ENCODE measurements around the gene DIP2A. TPM values are rescaled to one million over a fixed set of nuclear protein-coding genes. Genes with fewer than 3 reads are reported as not detected.

The DIP2A gene
- total RNA-seq, 1 donor = 43.9 TPM

DNA sequence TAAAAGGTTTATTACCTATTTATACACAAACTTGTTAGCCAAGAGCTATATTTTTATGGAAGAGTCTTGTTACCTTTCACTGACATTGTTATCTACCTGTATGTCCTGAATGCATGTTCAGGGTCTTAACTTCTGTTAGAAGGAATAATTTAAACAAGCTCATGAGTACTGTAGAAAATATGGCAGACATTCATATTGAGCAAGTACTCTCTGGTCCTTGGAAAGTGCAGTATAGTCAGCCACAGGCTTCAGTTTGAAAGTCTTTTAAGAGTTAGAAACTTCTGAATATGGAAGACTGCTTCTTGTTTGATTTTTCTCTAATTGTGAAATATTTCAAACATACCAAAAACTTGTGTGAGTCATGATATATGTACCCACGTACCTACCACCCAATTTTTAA lies 16.6 kb downstream of the DIP2A start:
- Histone ChIP-seq H3K4me1 (ENCODE audit: insufficient read depth, low read length) (peaks cover 36% of the 10 kb centered on the region), H3K9me3 (ENCODE audit: low read depth, low read length) (no peaks in the 10 kb centered on the region), H3K27me3 (ENCODE audit: insufficient read depth, low read length) (no peaks in the 10 kb centered on the region)

DNA sequence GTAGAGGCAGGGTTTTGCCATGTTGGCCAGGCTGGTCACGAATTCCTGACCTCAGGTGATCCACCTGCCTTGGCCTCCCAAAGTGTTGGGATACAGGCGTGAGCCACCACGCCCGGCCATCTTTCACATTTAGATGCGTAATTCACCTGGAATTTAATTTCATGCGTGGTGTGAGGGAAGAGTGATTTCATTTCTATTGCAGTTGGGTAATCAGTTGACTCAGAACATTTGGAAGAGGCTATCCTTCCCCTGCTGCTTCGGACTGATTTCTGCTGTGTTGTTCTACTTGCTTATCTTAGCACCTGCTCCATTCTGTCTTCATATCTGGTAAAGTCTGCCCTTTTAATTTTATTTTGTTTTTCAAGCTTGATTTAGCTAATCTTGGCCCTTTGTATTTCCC lies 19.1 kb downstream of the DIP2A start:
- Histone ChIP-seq H3K27me3 (ENCODE audit: insufficient read depth, low read length) (no peaks in the 10 kb centered on the region), H3K4me1 (ENCODE audit: insufficient read depth, low read length) (peaks cover 20% of the 10 kb centered on the region), H3K9me3 (ENCODE audit: low read depth, low read length) (no peaks in the 10 kb centered on the region), H3K4me3 (ENCODE audit: low read length) (no peak overlapping the region)

More for the DNA sequence above, 16.6 kb downstream of the DIP2A start:
- no peak overlapping the region for H3K4me3 ChIP-seq (ENCODE audit: low read length)

DNA sequence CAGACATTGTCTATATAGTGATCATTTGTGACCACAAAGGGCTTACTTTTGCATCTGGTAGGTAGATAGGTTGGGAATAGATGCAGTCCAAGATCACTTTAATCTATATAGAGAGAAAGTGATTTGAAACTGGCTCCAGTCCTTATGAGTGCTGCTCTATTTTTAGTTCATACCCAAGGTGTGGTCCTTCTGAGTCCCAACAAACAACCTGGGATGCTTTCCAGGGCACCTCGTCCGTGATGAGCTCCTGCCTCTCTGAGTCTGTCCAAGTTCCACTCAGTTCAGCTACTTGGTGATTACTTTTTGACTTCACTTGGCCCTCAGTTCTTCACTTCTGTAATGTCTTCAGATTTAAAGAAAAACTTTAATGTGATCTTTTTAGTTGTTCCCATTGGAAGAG lies 20.2 kb downstream of the DIP2A start:
- no peaks in the 10 kb centered on the region for H3K27me3 ChIP-seq (ENCODE audit: insufficient read depth, low read length)
- no peaks in the 10 kb centered on the region for H3K9me3 ChIP-seq (ENCODE audit: low read depth, low read length)
- peaks cover 18% of the 10 kb centered on the region for H3K4me1 ChIP-seq (ENCODE audit: insufficient read depth, low read length)
- H3K4me3 ChIP-seq (ENCODE audit: low read length) = no peak overlapping the region

DNA sequence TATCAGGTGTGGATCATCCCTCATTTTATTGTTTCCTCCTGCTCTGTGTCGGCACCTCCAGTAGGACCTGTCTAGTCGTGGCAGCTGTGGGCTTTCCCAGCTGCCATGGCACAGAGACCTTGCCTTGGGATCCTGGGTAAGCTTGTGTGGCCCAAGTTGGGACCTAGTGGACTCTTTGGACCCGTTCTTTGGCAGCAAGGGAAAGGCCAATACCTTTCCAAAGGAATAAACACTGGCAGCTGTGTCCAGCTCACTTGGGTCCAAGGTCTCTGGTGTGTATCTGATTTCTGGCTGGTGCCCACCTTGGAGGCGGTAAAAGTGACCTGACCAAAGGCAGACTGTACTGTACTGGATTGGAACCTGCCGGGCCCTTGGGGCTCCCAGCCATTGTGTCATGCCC lies 21.8 kb downstream of the DIP2A start:
- Histone ChIP-seq H3K4me3 (ENCODE audit: low read length) (no peak overlapping the region), H3K4me1 (ENCODE audit: insufficient read depth, low read length) (peaks cover 9% of the 10 kb centered on the region)

DNA sequence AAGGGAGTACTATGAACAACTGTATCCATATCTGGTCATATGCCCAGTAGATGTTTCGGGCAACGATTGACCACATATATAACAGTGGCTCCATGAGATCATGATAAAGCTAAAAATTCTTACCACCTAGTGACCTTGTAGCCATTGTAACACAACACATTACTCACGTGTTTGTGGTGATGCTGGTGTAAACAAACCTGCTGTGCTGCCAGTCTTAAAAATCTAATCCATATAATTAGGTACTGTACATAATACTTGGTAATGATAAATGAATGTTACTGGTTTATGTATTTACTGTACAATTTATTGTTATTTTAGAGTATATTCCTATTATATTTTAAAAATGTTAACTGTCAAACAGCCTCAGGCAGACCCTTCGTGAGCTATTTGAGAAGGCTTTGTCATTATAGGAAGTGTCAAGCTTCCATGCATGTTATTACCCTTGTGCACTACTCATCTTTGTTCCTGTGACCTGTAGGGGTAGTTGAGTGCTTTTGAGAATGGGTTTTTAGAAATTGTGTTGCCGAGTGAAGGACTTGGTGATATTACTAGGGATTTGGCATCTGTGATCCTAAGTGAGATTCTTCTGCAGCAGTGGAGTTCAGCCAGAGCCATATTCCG lies 23.6 kb downstream of the DIP2A start:
- H3K9me3 ChIP-seq (ENCODE audit: low read depth, low read length) = no peaks in the 10 kb centered on the region
- no peak overlapping the region for H3K4me3 ChIP-seq (ENCODE audit: low read length)
- peaks cover 9% of the 10 kb centered on the region for H3K4me1 ChIP-seq (ENCODE audit: insufficient read depth, low read length)
- no peaks in the 10 kb centered on the region for H3K27me3 ChIP-seq (ENCODE audit: insufficient read depth, low read length)

More for the DNA sequence above, 21.8 kb downstream of the DIP2A start:
- Histone ChIP-seq H3K27me3 (ENCODE audit: insufficient read depth, low read length) (no peaks in the 10 kb centered on the region), H3K9me3 (ENCODE audit: low read depth, low read length) (no peaks in the 10 kb centered on the region)

DNA sequence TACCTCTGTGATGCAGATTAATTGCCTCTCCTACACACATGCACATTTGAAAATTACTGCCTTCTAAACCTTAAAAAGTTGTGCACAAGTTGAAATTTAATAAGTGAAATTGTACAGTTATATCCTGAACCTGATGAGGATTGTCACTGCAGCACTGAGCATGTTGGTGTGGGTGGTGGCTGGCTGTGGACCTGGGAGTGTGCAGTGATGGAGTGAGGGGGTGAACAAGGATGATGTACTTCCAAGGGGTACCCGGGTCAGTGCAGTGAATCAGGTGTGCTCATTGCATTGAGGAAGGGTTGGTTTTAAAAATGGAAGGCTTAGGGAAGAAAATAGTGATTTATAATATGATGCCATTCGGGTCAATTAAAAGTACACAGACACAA lies 24.1 kb downstream of the DIP2A start:
- peaks cover 9% of the 10 kb centered on the region for H3K4me1 ChIP-seq (ENCODE audit: insufficient read depth, low read length)
- H3K4me3 ChIP-seq (ENCODE audit: low read length) = no peak overlapping the region
- no peaks in the 10 kb centered on the region for H3K27me3 ChIP-seq (ENCODE audit: insufficient read depth, low read length)
- H3K9me3 ChIP-seq (ENCODE audit: low read depth, low read length) = no peaks in the 10 kb centered on the region

DNA sequence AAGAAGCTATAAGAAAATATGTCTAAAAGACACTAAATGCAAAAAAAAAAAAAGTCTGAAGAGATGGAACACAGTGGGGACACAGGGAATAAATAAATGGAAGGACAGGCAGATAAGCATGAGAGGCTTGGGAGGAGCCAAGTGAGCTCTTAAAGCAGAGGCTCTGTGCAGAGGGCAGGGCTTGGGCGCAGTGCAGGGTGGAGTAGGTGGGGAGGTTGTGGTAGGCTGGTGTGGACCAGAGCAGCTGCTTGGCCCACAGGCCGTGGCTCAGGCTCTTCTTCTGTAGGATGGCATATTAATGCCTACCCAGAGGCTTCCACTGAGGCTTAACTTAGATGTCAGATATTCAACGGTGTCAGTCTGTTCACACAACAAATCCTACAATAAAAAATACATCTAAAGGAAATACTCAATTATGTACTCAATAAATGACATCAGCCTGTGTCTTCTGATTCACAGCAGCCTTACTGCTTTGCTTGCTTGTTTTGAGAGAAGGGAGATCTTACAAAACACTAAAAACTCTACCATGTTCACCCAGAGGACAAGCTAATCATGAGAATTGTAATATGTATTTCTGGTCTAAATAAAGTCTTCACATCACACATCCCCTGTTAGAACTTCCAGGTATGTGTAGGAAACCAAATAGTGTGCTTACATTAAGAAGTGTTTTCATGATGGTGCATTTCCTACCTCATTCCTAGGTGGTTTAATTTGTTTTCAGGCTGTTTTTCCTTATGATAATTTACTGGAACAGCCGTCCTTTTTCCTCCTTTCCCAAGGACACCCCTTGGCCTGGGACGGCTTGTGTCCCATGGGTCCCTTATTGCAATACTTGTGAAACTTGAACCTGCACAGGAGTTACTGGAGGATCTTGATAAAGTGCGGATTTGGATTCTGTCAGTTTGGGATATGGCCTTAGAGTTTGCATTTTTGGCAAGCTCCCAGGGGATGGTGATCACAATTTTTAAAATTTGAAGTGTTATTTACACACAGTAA lies 24.9 kb downstream of the DIP2A start:
- peaks cover 9% of the 10 kb centered on the region for H3K4me1 ChIP-seq (ENCODE audit: insufficient read depth, low read length)
- no peaks in the 10 kb centered on the region for H3K9me3 ChIP-seq (ENCODE audit: low read depth, low read length)
- H3K27me3 ChIP-seq (ENCODE audit: insufficient read depth, low read length) = no peaks in the 10 kb centered on the region
- H3K4me3 ChIP-seq (ENCODE audit: low read length) = no peak overlapping the region

DNA sequence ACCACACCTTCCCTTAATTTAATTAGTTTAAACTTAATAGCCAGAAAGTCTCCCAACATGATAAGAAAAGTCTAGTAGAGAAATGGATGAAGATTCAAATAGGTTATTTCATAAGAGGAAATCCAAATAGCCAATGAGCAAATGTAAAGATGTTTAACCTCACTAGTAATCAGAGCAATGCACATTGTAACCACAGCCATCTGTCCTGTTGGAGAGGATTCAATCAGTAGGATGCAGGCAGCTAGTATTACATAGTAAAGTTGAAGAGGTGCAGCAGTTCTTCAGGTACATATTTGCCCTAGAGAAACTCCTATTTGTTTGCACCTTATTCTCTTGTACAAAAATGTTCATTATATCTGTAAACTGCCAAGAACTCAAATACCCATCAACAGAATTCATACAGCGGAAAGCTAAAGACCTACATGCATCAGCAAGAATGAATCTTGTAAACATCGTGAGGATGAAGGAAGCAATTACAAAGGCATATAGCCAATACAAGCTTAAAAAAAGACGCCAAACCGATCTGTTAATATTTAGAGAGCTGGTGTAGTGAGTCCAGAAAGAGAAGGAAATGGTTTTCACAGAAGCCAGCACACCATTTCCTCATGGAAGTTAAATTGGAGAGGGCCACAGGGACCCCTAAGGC lies 27.9 kb downstream of the DIP2A start:
- Histone ChIP-seq H3K27me3 (ENCODE audit: insufficient read depth, low read length) (no peaks in the 10 kb centered on the region), H3K9me3 (ENCODE audit: low read depth, low read length) (no peaks in the 10 kb centered on the region), H3K4me3 (ENCODE audit: low read length) (no peak overlapping the region), H3K4me1 (ENCODE audit: insufficient read depth, low read length) (peaks cover 9% of the 10 kb centered on the region)

DNA sequence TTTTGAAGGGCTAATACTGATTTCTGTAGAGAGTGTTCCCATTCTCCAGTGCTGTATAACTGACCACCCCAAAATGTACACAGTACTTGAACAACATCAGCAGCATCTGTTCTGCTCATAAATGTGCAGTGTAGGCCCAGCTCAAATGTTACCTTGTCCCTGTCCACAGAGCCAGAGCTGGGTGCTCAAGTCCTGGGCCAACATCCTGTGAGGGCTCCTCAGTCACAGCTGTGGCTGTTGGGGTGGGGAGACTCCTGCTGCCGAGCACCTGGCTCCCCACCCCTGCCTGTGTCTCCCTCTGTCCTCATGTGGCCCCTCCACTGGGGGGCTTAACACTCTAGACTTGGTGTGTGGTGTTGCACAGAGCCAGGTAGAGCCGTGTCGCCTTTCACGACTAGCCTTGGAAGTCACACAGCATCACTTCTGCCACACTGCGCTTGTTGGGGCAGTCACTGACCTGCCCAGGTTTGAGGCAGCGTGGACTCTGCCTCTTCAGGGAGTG lies 30.5 kb downstream of the DIP2A start:
- Histone ChIP-seq H3K9me3 (ENCODE audit: low read depth, low read length) (no peaks in the 10 kb centered on the region), H3K4me1 (ENCODE audit: insufficient read depth, low read length) (no peaks in the 10 kb centered on the region), H3K4me3 (ENCODE audit: low read length) (no peak overlapping the region), H3K27me3 (ENCODE audit: insufficient read depth, low read length) (no peaks in the 10 kb centered on the region)

DNA sequence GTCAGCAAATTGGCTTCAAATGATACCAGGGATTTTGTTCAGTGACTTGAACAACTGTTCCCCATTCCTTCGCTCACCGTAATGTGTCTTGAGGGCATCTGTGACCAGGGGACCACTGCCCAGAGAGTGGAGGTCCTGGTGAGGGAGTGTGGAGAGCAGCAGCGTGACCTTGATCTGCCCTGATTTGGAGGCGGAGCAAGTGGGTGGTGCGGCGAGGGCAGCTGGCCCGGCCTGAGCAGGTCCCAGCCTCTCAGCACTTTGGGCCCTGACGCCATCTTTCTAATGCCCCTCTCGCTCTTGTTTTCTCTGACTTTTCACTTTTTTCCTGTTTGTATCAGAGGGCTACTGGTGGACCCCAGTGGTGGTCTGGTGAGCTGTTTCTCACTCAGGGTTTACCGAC lies 31.1 kb downstream of the DIP2A start:
- H3K27me3 ChIP-seq (ENCODE audit: insufficient read depth, low read length) = no peaks in the 10 kb centered on the region
- H3K4me3 ChIP-seq (ENCODE audit: low read length) = no peak overlapping the region
- H3K4me1 ChIP-seq (ENCODE audit: insufficient read depth, low read length) = no peaks in the 10 kb centered on the region
- no peaks in the 10 kb centered on the region for H3K9me3 ChIP-seq (ENCODE audit: low read depth, low read length)

DNA sequence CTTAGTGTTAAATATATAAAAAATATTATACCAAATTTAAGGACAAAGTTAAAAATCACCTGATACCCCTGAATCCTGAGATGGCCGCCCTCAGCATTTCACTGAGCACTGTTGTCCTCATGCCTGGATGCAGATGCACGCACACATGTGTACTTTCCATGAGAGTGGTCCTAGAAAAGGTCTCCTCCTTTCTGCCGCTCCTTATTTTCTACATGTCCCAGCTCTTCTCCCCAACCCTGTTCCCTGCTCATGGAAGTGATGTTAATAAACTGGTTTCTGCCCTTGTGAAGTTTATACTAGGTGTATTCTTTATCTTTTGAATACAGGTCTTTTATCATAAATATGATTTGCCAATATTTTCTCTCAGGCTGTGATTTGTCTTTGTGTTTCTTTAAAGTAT lies 32.9 kb downstream of the DIP2A start:
- no peaks in the 10 kb centered on the region for H3K4me1 ChIP-seq (ENCODE audit: insufficient read depth, low read length)
- no peaks in the 10 kb centered on the region for H3K9me3 ChIP-seq (ENCODE audit: low read depth, low read length)
- no peaks in the 10 kb centered on the region for H3K27me3 ChIP-seq (ENCODE audit: insufficient read depth, low read length)
- no peak overlapping the region for H3K4me3 ChIP-seq (ENCODE audit: low read length)

DNA sequence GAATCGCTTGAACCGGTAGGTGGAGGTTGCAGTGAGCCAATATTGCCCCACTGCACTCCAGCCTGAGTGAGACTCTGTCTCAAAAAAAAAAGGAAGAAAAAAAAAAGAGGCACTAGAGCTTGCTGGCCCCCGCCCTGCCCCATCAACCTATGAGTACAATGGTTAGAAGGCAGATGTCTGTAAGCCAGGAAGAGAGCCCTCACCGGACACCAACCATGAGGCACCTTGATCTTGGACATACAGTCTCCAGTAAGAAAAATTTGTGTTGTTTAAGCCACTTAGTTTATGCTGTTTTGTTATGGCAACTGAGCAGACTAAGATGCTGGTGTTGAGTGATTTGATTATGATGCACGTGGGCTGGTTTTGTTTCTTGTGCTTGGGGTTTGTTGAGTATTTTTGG lies 34.2 kb downstream of the DIP2A start:
- no peaks in the 10 kb centered on the region for H3K9me3 ChIP-seq (ENCODE audit: low read depth, low read length)
- H3K4me3 ChIP-seq (ENCODE audit: low read length) = no peak overlapping the region
- no peaks in the 10 kb centered on the region for H3K27me3 ChIP-seq (ENCODE audit: insufficient read depth, low read length)
- H3K4me1 ChIP-seq (ENCODE audit: insufficient read depth, low read length) = no peaks in the 10 kb centered on the region

DNA sequence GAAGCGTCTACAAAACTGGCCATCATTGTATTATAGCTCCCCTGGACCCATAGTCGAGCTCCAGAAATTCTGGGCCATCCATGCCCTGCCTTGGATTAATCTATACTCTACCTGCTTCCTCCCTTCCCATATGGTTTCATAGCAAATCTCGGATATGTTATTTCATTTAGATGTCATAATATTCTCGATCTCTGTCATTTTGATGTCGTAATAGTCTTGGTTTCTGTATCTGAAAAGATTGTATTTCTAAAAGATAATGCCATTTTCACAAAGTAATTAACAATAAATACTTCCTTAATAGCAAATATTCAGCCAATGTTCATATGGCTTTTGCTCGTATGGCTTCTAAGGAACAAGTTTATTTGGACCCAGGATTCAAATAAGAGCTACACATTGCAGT lies 35.1 kb downstream of the DIP2A start:
- H3K27me3 ChIP-seq (ENCODE audit: insufficient read depth, low read length) = no peaks in the 10 kb centered on the region
- H3K9me3 ChIP-seq (ENCODE audit: low read depth, low read length) = no peaks in the 10 kb centered on the region
- peaks cover 1% of the 10 kb centered on the region for H3K4me1 ChIP-seq (ENCODE audit: insufficient read depth, low read length)
- H3K4me3 ChIP-seq (ENCODE audit: low read length) = no peak overlapping the region

DNA sequence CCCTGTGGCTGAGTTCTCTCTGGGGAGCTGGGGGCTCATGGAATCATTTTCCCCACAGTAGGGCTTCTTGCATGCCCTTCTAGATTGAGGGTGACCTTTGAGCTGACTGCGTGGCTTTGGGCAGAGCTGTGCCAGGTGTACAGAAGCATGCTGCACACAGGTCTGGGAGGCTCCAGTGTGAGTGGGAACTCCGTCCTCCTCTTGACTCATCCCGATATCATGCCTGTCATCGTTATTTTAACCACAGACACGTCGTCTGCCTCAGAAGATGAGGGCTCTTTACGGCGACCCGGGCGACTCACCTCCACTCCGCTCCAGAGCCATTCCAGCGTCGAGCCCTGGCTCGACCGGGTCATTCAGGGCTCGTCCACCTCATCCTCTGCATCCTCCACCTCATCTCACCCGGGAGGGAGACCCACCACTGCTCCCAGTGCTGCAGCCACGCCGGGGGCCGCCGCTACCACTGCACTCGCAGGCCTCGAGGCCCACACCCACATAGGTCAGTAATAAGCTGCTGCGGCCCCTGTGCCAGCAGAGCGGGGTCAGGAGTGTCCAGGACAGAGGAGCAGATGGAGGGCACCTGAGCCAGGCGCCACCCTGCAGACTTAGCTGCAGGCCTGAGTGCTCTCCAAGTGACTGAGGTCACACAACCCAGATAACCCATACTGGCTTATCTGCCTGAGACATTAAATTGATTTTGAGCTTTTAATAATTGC lies 39.8 kb downstream of the DIP2A start:
- no peaks in the 10 kb centered on the region for H3K9me3 ChIP-seq (ENCODE audit: low read depth, low read length)
- peaks cover 28% of the 10 kb centered on the region for H3K4me1 ChIP-seq (ENCODE audit: insufficient read depth, low read length)
- no peaks in the 10 kb centered on the region for H3K27me3 ChIP-seq (ENCODE audit: insufficient read depth, low read length)
- H3K4me3 ChIP-seq (ENCODE audit: low read length) = no peak overlapping the region

All from mononuclear cell (primary cell).